K562 (cell line): ENCODE data around the gene HMGN1.

Experiments
- BCL6 ChIP-seq: fragments of 250-450 bp; sonication (Bioruptor Pico); IDR thresholded peaks from 2 replicates; pipeline ENCODE4 v1.4.0; 2020
- CHD4 ChIP-seq: fragments of 200-600 bp; sonication (generic); IDR thresholded peaks from 3 replicates; pipeline ENCODE4 v1.6.1; 2012; ENCODE audit warnings: low read depth, mild to moderate bottlenecking, mixed read lengths, low read length, inconsistent platforms; ENCODE audit not compliant: insufficient read depth, insufficient replicate concordance, poor library complexity, severe bottlenecking
- ELF1 ChIP-seq: fragments of 200-800 bp; sonication (Bioruptor generic); IDR thresholded peaks from 2 replicates; pipeline ENCODE4 v1.6.1; 2016; ENCODE audit warnings: missing genetic modification characterization, missing compliant biosample characterization
- EP300 ChIP-seq: IDR thresholded peaks from 2 replicates; pipeline ENCODE4 v1.6.1; 2012; ENCODE audit warnings: low read length, improper control_type of control experiment
- ILF3 ChIP-seq: fragments of 450-650 bp; IDR thresholded peaks from 2 replicates; pipeline ENCODE4 v1.6.1; 2018; ENCODE audit warnings: antibody characterized with exemption, mild to moderate bottlenecking, moderate library complexity, borderline replicate concordance
- MXD1 ChIP-seq: fragments of 250-450 bp; sonication (Bioruptor Pico); IDR thresholded peaks from 2 replicates; pipeline ENCODE4 v1.8.0; 2021; ENCODE audit warnings: borderline replicate concordance, mild to moderate bottlenecking, moderate library complexity; ENCODE audit not compliant: poor library complexity, severe bottlenecking
- SIRT6 ChIP-seq: IDR thresholded peaks from one replicate; pipeline ENCODE4 v1.6.1; 2012; ENCODE audit warnings: low read depth, mild to moderate bottlenecking, control low read depth, inconsistent platforms, low read length, moderate library complexity
- TAF1 ChIP-seq: IDR thresholded peaks from 2 replicates; pipeline ENCODE4 v1.6.1; 2011; ENCODE audit warnings: mild to moderate bottlenecking, low read length, moderate library complexity; ENCODE audit not compliant: insufficient read depth, control insufficient read depth, severe bottlenecking; ENCODE audit errors: extremely low read depth
- TCF15 ChIP-seq: fragments of 250-450 bp; sonication (Bioruptor Pico); IDR thresholded peaks from 2 replicates; pipeline ENCODE4 v1.8.0; 2022; ENCODE audit warnings: moderate library complexity, mild to moderate bottlenecking, inconsistent platforms
- TF ChIP-seq, protein P1 (sequence below), 3 experiments: IDR thresholded peaks in 2 of 3; conservative IDR thresholded peaks in 1 of 3; 2 replicates each; pipeline ENCODE4 v1.5.1; 2011 to 2012; ENCODE audit warnings: low read length in 3 of 3, mild to moderate bottlenecking in 3 of 3, control low read depth in 2 of 3, improper control_type of control experiment in 1 of 3, inconsistent platforms in 1 of 3, low read depth in 1 of 3, mixed read lengths in 1 of 3, moderate library complexity in 1 of 3; ENCODE audit not compliant: insufficient read depth in 2 of 3

- no peak for TF ChIP-seq TCF15 (CRISPR knock-in tag)
- TF ChIP-seq MXD1 (CRISPR knock-in tag): no peak
- TF ChIP-seq ELF1: no peak
- no peak for TF ChIP-seq ILF3
- TF ChIP-seq SIRT6: no peak
- TF ChIP-seq CHD4: no peak
- TF ChIP-seq, protein P1, sequence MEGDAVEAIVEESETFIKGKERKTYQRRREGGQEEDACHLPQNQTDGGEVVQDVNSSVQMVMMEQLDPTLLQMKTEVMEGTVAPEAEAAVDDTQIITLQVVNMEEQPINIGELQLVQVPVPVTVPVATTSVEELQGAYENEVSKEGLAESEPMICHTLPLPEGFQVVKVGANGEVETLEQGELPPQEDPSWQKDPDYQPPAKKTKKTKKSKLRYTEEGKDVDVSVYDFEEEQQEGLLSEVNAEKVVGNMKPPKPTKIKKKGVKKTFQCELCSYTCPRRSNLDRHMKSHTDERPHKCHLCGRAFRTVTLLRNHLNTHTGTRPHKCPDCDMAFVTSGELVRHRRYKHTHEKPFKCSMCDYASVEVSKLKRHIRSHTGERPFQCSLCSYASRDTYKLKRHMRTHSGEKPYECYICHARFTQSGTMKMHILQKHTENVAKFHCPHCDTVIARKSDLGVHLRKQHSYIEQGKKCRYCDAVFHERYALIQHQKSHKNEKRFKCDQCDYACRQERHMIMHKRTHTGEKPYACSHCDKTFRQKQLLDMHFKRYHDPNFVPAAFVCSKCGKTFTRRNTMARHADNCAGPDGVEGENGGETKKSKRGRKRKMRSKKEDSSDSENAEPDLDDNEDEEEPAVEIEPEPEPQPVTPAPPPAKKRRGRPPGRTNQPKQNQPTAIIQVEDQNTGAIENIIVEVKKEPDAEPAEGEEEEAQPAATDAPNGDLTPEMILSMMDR (IDR thresholded peaks at IDR 0.05 in 2 of 3, conservative IDR thresholded peaks at IDR 0.05 in 1 of 3; ENCODE audit: insufficient read depth in 2 of 3, low read depth in 1 of 3, low read length in 3 of 3): peak; percentile 37 to 55 (median 40); a peak in 4 of 6 replicates
- no peak for TF ChIP-seq BCL6 (CRISPR knock-in tag)
- no peak for TF ChIP-seq TAF1
- TF ChIP-seq EP300: no peak
These were observed 28.7 kb upstream of the HMGN1 start for GRCh38 chr21:39377444-39378050.
